GM21381 (cell line): ENCODE data around the gene RBM23.
"Not testable (repeated sequence)": the region's sequence is repeated elsewhere in the genome, so short reads cannot be mapped to it uniquely, and the experiment has no call there.

Source experiments
- ATAC-seq: cut with Tn5 transposase; IDR thresholded peaks from one replicate; pipeline ENCODE4 v1.9.1; 2021; ENCODE audit warnings: mild to moderate bottlenecking, moderate library complexity; ENCODE audit not compliant: unreplicated experiment

RBM23 gene

DNA sequence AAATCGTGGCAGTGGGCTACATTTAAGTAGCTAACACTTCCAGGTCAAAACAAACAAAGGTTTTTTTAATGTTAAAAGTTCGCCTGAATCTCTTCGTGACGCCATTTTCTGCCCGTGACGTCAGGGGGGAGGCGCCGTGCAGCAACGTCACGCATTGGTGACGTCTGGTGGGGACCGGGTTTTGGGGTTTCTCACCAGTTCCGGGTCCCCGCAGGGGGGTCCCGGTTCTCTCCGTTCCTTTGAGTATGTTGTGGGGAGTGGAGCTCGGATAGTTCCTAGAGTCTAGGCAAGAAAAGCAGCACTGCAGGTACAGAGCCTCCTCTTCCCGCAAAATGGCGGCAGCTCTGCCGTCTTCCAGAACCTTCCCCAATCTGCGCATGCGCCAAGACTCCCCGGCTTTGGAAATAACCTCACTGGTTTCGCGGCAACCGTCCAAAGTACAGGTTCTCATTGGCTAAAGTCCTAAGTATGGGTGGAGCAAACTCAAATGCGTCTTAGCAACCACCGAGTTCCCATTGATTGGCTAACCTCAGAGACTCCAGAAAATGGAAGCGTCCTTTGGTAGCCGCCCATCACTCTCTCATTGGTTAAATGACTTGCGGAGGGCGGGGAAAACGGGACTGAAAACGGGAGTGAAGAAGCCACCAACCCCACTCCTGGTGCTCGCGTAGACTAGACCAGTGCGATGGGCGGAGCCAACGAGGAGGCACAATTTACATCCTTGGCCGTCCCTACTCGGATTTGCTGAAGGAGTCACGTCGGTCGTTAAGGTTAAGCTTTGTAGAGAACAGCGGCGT, at the start of gene RBM23:
RBM23 (minus strand) TSS at position 346 of the 797 bp plus-strand sequence.
- peak; percentile 88 for ATAC-seq

DNA sequence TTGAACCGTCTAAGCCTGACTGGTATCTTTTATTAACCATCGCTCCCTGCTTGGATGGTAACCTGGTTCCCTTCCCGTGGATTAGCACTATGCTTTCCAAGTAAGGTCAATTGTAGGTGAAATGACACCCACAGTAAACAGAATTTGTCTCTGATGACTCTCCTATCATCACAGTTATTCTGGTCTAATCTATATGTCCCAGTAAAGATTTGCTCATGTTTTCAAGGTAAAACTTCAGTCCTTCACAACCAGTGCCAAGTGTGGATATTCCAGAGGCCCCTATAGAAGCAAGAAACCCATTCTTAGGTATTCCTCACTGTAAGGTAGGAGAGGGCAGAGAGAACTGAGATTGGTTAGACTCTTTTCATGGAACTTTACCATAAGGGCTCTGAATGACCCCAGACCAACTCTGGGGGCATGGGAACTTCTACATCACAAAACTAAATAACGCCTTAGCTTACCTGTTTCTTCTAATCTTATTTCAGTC, 47.9 kb upstream of the RBM23 start:
- no peak for ATAC-seq

DNA sequence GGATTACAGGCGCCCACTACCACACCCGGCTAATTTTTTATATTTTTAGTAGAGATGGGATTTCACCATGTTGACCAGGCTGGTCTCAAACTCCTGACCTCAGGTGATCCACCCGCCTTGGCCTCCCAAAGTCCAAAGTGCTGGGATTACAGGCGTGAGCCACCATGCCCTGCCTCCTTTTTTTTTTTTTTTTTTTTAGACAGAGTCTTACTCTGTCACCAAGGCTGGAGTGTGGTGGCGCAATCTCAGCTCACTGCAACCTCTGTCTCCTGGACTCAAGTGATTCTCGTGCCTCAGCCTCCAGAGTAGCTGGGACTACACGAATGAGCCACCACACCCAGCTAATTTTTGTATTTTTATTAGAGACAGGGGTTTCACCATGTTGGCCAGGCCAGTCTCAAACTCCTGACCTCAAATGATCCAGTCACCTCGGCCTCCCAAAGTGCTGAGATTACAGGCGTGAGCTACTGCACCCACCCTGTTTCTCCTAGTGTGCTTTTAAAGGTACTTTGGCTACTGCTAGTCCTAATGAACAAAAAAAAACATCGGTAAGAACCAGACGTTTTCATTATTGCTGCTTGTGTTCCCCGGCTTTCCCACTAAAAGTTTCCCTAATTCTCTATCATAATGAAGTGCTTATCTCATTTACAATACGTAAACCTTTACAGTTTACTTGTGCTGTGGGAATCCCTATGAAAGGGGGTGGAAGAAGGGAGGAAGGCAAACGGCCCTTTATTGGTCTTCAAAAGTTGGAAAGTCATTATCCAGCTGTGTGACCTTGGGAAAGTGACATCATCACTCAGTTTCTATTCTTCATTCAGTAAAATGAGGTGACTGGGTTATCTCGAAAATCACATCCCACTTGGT, 47.2 kb upstream of the RBM23 start:
- ATAC-seq = not testable (repeated sequence)

DNA sequence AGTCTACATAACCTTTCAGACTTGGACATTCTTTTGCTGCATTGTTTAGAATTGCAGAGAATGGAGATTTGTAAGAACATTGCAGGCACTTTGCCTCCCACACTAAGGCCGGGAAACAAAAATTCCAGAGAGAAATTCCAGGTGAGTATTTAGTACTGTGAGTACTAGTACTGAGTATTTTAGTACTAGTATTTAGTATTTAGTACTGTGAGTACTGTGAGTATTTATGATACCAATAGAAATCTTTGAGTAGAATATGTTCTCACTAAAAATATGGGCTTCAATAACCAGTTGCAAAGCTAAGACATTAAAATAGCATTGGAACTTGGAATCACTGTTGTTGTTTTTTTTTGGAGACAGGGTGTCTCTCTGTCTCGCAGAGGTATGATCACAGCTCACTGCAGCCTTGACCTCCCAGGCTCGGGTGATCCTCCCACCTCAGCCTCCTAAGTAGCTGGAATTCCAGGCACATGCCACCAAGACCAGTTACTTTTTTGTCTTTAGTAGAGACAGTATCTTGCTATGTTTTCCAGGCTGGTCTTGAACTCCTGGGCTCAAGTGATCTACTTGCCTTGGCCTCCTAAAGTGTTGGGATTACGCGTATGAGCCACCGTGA, 43.2 kb upstream of the RBM23 start:
- ATAC-seq = no peak

DNA sequence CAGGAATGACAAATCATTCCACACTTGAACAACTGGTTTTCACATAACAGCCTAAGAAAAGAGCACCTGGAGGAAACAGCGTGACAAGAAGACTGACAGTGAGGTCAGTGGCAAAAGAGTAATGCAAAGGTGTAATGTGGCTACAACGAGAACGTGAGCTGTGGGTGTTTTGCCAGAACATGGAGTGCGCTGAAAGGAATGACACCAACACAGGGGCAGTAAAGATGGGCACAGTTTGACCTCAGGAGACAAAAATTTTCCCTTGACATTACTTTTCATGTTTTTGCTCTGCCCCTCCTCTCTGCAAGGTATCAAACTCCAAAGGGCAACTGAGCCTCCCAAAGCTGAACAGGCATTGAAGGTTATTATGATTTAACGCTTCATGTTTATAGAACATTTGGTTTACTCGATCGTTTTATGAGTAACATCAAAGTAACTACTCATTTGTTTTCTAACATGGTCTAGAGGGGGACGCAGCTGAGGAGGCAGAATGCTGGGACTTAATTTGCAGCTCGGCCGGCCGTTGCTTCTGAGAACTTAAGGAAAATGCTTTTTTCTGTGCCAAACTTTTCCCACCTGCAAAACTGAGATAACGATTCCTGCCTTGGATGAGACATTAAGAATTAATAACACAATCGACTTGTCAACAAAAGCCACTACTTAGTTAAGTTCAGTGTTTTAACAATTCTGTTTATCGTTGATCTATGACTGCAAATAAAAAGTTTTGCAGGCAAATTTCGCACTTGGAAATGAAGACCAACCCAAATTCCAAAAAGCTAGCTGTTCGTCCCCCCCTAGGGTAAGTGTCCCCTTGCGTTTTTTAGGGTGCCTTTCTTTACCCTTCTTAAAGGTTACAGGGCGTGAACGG, 37.0 kb upstream of the RBM23 start:
- no peak for ATAC-seq

DNA sequence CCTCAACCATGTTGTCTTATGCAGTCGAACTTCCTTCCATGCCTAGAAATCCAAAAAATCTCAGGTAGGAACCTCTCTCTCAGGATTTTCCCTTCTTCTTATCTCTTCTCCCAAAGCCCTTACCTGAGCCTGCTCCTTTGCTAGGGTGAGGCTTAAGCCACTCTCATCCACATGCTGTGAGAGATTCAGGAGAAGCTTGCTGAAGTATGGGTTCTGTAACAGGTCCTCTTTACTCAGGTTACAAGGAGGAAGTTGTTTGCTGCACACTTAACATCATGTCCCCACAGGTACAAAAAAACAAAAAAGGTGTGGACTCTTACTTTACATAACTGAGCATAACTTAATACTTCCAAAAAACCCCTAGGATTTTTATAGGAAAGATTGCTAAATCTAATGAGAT, 33.5 kb upstream of the RBM23 start:
- no peak for ATAC-seq

DNA sequence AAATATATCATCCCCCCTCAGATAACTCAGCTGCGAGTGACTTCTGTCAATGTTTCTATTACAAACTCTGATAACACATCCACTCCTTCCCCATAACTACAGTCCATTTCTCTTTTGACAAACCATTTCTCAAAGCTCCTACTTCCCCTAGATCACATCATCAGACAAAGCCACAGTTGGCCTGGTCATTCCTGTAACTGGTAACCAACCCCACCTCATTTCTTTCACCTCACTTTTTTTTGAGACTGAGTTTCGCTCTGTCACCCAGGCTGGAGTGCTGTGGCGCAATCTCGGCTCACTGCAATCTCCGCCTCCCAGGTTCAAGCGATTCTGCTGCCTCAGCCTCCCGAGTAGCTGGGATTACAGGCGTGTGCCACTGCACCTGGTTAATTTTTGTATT, 32.8 kb upstream of the RBM23 start:
- ATAC-seq = not testable (repeated sequence)

DNA sequence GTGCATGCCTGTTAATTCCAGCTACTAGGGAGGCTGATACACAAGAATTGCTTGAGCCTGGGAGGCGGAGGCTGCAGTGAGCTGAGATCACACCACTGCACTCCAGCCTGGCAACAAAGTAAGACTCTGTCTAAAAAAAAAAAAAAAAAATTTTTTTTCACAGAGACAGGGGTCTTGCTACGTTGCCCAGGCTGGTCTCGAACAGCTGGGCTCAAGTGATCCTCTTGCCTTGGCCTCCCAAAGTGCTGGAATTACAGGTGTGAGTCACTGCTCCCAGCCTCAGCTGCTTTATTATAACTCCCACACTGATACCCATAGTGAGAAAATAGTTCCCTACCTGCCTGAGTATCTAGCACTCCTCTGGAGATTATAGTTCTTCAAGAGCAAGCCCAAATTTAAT, 26.7 kb upstream of the RBM23 start:
- ATAC-seq = no peak

DNA sequence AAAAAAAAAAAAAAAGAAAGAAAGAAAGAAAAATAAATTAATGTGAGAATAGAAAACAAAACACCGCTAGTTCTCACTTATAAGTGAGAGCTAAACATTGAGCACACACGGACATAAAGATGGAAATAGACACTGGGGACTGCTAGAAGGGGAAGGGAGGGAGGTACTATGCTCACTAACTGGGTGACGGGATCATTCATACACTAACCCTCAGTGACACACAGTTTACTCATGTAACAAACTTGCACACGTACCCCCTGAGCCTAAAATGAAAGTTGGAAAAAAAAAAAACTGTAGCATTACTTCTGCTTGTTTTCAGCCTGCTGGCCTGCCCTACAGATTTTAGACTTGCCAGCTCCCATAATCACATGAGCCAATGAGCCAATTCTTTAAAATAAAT, 20.7 kb upstream of the RBM23 start:
- ATAC-seq = no peak

DNA sequence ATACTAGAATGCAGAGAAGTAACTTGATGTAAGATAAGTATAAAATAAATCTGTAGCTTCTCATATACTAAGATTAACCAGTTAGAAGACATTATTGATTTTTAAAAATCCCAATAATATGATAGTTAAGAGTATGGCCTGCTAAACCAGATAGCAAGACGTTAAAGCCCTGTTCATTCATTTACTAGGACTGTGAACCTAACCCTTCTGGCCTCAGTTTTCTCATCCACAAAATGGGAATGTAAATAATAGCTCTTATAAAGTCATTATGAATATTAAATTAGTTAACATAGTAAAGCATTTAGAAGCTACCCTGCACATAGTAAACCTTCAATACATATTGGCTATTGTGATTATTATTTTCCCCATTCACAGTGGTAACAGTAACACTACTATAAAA, 16.2 kb upstream of the RBM23 start:
- no peak for ATAC-seq

DNA sequence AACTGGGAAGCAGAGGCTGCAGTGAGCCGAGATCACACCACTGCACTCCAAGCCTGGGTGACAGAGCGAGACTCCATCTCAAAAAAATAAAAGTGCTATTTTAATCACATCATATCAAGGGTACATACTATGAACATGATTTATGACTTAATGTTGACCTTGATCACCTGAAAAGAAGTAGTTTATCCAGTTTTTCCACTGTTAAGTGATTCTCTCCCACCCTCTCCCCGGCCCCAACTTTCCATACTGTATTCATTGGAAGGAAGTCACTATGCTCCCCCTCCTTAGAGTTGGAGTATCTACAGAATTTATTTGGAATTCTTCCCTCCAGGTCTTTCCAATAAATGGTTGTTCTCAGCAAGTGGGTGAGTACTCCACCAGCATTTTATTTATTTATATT, 13.2 kb upstream of the RBM23 start:
- no peak for ATAC-seq

DNA sequence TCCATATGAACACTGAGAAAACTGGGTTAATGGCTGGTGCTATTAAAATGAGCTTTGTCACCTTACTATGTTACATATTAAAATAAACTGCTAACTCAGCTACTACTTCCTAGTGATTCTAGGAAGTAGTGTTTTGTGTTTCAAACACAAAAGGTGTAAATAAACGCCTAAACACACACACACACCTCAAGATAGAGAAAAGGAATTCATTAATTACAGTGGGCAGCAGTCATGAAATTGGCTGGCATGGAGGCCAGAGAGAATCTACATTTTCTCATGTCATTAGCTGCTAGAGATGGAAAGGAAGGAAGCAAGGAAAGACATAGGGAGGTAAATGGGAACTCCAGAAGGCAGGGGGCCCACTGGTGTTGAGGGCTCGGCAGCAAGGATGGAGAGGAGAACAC, 11.0 kb upstream of the RBM23 start:
- no peak for ATAC-seq

DNA sequence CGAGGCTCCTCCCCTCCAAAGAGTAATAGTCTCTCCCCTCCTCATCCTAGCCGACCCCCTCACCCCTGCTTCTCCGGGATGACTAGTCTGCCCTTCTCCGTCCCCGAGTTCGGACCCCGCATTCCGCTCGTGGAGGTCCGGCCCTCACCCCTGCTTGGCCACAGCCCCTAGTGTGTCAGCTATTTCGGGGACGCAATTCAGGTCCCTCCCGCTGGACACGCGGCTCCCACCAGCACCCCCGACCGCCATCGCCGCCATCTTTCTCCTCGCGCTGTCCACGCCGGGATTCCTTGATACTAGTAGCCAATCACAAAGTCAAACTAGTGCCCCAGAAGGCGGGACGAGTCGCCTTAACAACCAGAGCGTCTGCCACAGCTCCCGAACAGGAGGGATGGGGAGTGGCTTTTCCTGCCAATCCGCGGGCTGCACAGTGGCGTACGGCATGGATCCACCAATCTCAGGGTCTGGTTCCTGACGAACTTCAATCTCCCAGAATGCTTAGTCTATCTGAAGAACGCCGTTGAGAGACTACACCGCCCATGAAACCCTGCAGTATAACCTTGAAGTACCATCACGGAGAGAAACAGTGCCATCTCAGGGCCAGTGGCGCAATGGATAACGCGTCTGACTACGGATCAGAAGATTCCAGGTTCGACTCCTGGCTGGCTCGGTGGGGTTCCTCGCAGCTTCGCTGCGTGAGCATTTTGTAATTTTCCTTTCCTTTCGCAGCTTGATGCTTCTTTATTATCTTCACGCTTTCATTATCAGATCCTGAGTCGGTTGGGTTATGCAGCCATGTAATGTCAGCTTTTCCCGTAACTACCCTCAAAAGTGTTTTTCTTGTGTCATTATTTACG, 10.4 kb upstream of the RBM23 start, which contains the start of gene PRMT5:
PRMT5 (minus strand) TSS at position 273 of the 857 bp plus-strand sequence; CDS start at position 258, 15 bp downstream.
- peak; percentile 85 for ATAC-seq

DNA sequence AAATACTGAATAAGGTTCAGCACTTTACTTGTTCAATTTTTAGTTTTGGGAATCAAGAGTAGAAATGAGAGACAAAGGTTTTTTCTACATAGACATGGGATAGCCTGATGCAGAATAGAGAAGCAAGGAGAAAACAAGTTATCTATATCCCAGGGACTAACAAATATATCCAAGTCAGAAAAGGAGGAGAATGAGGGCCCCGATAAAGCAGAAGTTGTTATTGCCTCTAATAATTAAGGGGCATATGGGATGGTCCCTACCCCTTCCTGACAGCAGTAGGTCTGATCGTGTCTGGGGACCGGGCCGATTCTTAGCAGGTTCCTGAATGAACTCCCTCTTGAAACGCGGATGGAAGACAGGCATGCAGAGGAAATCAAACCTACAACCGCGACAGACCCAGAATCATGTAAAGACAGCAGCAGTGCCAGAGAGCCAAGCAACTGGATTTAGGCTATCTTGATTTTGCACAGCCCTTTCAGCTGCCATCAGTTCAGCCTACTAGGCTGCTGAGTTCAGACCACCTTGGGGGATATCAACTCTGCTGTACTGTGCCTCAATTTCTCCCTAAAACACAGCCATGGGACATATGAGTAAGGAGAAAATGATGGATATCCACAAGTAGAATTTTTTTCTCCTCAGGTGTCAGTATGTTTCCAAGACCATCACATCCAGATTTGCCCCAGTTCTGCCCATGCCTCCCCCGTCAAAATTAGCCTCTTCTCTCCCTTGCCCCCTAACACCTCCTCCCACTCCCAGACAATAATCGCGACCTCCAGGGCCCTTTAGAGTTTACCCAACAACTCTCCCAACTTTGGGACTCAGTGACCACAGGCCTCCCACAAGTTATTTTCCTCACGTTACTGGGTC, 9.5 kb upstream of the RBM23 start:
- no peak for ATAC-seq

DNA sequence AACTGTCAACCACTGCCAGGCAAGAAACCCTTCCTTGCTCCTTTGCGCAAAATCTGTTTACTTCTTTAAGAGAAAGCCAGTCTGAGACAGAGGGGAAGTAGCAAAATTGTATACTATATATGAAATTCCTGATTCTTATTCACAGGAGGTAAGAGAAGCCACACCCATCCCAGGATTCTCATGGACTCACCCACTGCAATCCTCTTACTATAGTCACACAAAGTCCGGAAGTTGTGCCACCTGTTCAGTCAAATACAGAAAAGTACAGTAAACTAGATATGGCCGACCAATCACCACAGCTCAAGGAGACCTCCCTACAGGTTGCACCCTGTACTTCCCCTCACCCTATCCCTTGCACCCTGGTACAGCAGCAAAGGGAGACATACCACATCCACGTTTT, 7.4 kb upstream of the RBM23 start:
- no peak for ATAC-seq

DNA sequence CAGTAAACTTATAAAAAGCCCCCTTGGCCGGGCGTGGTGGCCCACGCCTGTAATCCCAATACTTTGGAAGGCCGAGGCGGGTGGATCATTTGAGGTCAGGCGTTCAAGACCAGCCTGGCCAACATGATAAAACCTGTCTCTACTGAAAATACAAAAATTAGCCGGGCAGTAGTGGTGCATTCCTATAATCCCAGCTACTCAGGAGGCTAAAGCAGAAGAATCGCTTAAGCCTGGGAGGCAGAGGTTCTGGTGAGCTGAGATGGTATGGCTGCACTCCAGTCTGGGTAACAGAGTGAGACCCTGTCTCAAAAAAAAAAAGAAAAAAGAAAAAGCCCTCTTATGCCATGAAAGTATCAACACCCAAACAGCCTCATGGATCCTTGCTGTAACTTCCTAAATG, 6.6 kb upstream of the RBM23 start:
- ATAC-seq = no peak

DNA sequence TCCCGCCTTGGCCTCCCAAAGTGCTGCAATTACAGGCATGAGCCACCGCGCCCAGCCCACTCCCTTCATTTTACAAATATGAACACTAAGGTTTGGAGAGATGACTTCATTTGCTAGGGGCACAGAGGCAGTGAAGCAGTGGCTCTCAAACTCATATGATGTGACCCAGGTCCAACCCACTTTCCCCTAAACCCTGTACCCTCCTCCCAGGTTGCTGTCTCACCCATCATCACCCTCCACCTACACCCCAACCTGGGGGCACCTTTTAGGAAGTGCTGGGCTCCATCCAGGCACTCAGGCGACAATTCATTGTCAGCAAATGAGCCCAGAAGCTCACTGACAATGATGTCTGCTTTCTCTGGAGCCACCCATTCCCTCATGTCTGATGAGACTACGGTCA, 4.8 kb upstream of the RBM23 start:
- no peak for ATAC-seq

DNA sequence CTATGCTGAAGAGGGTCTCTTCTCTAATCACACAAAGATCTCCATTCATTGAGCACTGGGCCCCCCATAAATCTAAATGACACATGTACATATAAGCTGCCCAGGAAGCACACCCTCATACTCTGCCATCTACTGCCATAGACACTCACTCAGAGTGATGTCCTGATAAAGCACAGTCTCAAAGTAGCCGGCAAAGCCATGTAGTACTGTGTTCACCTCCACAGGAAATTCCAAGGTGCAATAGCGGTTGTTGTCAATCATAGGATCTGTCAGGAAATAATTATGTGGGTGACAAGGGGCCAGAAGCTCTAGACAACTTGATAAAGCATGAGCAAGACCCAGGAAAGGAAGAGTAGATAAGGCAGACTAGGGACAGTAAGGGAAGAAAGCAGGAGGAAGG, 3.3 kb upstream of the RBM23 start:
- ATAC-seq = no peak

DNA sequence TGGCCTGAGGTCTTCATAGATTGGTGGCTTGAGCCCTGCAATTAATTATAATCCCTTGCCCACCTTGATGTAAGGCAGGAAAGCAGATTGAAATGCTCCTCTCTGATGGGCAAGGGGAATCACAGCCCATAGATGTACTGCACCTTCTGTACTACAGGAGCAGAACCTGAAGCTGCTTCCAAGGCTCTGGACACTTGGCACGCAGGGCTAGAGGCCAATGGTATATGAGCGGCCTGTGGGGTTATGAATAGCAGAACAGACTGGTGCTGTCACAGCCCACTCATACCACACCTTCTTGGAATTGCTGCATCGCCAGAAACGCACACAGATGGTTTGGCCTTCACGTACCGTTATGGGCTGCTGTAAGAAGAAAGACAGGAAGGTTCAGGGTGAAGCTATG, 1.7 kb upstream of the RBM23 start:
- ATAC-seq = no peak
